ENCODE measurements around the gene LARP4. TPM values are rescaled to one million over a fixed set of nuclear protein-coding genes. Genes with fewer than 3 reads are reported as not detected.

Gene LARP4
- total RNA-seq, 3 donors from 2014 or later (not counting 1 experiment from before 2014, with no cell fraction given): 25.1 to 41.1 (median 35.3) TPM

DNA sequence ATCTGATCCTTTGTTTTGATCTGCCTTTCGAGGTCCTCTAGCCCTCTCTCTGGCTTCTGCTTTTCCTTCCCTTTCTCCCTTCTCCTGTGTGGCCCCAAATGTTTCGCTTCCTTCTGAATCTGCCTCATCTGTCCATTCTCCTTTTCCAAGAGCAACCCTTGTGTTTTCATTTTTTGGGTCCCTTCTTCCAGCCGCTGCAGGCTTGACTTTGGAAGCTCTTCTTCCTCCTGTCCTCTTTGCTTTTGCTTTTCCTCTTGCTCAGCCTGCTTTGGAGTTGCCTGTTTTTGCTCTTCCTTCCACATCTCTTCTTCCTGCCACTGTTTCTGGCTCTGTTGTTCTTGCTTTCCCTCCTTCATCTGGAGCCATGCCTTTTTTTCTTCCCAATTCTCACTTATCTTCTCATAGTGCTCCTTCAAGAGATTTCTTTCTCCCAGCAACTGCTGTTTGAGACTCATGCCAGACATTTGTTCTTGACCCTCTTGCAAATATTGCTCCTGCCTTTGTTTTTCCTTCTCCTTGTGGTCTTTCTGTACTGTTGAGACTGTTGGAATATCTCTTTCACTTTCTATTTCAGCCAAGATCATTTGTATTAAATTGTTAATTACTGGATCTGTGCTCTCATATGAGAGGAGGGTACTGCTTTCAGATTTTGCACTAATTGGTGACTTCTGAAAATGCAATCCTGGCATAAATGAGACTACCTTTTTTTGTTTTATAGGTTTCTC, 46.7 kb upstream of the LARP4 start:
- Histone ChIP-seq H3K27ac (ENCODE audit: low read length) (no peak overlapping the region), H3K36me3 (ENCODE audit: control insufficient read depth, insufficient read depth, low read length) (no peaks in the 10 kb centered on the region), H3K4me1 (ENCODE audit: control insufficient read depth, insufficient read depth, low read length) (no peaks in the 10 kb centered on the region), H3K9me3 (ENCODE audit: control insufficient read depth, insufficient read depth, low read length) (no peaks in the 10 kb centered on the region), H3K27me3 (ENCODE audit: control insufficient read depth, insufficient read depth, low read length) (no peaks in the 10 kb centered on the region), H3K4me3 (ENCODE audit: low read length) (no peak overlapping the region)
- DNase-seq (no peak), ATAC-seq (no peak)
- Mint-ChIP-seq H3K4me3 (no peak overlapping the region), H3K9me3 (no peaks in the 10 kb centered on the region), H3K27ac (no peak overlapping the region), H3K4me1 (no peaks in the 10 kb centered on the region), H3K36me3 (no peaks in the 10 kb centered on the region), H3K27me3 (ENCODE audit: low read depth in 2 of 2) (no peaks in the 10 kb centered on the region)
- WGBS (ENCODE audit: insufficient coverage): 87% methylated on average over 3 of the region's 3 CpGs
- TF ChIP-seq, protein P1, sequence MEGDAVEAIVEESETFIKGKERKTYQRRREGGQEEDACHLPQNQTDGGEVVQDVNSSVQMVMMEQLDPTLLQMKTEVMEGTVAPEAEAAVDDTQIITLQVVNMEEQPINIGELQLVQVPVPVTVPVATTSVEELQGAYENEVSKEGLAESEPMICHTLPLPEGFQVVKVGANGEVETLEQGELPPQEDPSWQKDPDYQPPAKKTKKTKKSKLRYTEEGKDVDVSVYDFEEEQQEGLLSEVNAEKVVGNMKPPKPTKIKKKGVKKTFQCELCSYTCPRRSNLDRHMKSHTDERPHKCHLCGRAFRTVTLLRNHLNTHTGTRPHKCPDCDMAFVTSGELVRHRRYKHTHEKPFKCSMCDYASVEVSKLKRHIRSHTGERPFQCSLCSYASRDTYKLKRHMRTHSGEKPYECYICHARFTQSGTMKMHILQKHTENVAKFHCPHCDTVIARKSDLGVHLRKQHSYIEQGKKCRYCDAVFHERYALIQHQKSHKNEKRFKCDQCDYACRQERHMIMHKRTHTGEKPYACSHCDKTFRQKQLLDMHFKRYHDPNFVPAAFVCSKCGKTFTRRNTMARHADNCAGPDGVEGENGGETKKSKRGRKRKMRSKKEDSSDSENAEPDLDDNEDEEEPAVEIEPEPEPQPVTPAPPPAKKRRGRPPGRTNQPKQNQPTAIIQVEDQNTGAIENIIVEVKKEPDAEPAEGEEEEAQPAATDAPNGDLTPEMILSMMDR (IDR thresholded peaks at IDR 0.05): no peak
- intact Hi-C loops (cut with micrococcal nuclease): no loop called here

DNA sequence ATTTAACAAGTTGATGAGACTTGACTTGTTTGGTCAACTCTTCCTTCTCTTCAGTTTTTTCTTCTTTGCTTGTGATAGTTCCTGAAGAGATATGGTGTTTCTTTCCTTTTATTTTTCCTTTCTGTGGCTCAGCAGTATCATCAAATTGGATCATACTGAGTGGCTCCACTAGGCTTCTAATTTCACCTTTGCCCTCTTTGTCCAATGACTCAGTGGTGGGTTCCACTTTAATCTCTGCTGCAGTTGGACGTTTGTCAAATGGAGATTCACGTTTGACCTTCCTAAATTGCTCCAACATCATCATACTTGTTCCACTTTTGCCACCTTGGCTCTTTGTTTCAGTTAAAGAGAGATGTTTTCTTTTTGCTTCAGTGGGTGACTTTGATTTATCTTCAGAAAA, 45.8 kb upstream of the LARP4 start:
- H3K9me3 ChIP-seq (ENCODE audit: control insufficient read depth, insufficient read depth, low read length): no peaks in the 10 kb centered on the region
- no peaks in the 10 kb centered on the region for H3K27me3 ChIP-seq (ENCODE audit: control insufficient read depth, insufficient read depth, low read length)
- TF ChIP-seq, protein P1 (IDR thresholded peaks at IDR 0.05): no peak
- H3K4me3 Mint-ChIP-seq: no peak overlapping the region
- no peak overlapping the region for H3K27ac ChIP-seq (ENCODE audit: low read length)
- intact Hi-C loops (cut with micrococcal nuclease): no loop called here
- ATAC-seq (no peak), DNase-seq (no peak)
- H3K36me3 Mint-ChIP-seq: no peaks in the 10 kb centered on the region
- no peaks in the 10 kb centered on the region for H3K36me3 ChIP-seq (ENCODE audit: control insufficient read depth, insufficient read depth, low read length)
- no peaks in the 10 kb centered on the region for H3K4me1 ChIP-seq (ENCODE audit: control insufficient read depth, insufficient read depth, low read length)
- H3K27ac Mint-ChIP-seq: no peak overlapping the region
- 100% methylated on average over 2 of the region's 2 CpGs for WGBS (ENCODE audit: insufficient coverage)
- H3K4me3 ChIP-seq (ENCODE audit: low read length): no peak overlapping the region
- no peaks in the 10 kb centered on the region for H3K9me3 Mint-ChIP-seq
- H3K4me1 Mint-ChIP-seq: no peaks in the 10 kb centered on the region
- no peaks in the 10 kb centered on the region for H3K27me3 Mint-ChIP-seq (ENCODE audit: low read depth in 2 of 2)

DNA sequence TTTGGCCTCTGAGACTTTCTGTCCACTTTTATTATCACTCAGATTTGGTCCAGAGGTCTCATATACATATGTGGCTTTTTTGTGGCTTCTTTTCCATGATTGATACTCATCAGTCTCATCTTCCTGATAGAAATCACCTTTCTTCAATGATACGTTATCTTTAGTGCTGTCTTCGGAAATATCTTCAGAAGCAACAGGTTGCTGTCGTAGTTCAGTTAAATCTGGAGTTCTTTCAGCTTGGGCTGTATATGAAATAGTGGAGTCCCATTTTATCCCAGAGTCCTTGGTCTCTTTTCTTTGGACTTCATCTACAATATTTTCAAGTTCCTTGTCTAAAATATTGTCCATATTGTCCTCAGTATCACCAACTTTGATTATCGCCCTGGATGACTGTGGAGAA, 45.3 kb upstream of the LARP4 start:
- Mint-ChIP-seq H3K4me1 (no peaks in the 10 kb centered on the region), H3K36me3 (no peaks in the 10 kb centered on the region), H3K27ac (no peak overlapping the region), H3K27me3 (ENCODE audit: low read depth in 2 of 2) (no peaks in the 10 kb centered on the region), H3K4me3 (no peak overlapping the region), H3K9me3 (no peaks in the 10 kb centered on the region)
- Histone ChIP-seq H3K4me3 (ENCODE audit: low read length) (no peak overlapping the region), H3K36me3 (ENCODE audit: control insufficient read depth, insufficient read depth, low read length) (no peaks in the 10 kb centered on the region), H3K27ac (ENCODE audit: low read length) (no peak overlapping the region), H3K4me1 (ENCODE audit: control insufficient read depth, insufficient read depth, low read length) (no peaks in the 10 kb centered on the region), H3K27me3 (ENCODE audit: control insufficient read depth, insufficient read depth, low read length) (no peaks in the 10 kb centered on the region), H3K9me3 (ENCODE audit: control insufficient read depth, insufficient read depth, low read length) (no peaks in the 10 kb centered on the region)
- WGBS (ENCODE audit: insufficient coverage): 100% methylated on average over 4 of the region's 4 CpGs
- TF ChIP-seq, protein P1 (IDR thresholded peaks at IDR 0.05): no peak
- ATAC-seq (no peak), DNase-seq (no peak)
- intact Hi-C loops (cut with micrococcal nuclease): no loop called here

DNA sequence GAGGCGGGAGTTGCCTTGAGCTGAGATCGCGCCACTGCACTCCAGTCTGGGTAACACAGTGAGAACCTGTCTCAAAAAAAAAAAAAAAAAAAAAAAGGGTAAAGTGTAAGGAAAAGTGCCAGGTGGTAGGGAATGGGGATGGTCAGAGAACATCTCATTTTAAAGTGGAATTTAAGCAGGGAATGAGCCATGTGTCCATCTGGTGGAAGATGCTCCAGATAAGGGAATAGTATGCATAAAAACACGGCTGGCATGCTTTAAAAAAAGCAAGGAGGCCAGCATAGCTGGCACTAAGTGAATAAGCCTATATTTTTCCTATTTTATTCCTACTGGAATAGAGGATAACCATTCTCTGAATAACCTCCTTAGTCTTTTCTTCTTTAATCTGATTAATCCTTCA, 38.0 kb upstream of the LARP4 start:
- no peak for DNase-seq
- Histone ChIP-seq H3K27ac (ENCODE audit: low read length) (no peak overlapping the region), H3K4me1 (ENCODE audit: control insufficient read depth, insufficient read depth, low read length) (no peaks in the 10 kb centered on the region), H3K27me3 (ENCODE audit: control insufficient read depth, insufficient read depth, low read length) (peaks cover 2% of the 10 kb centered on the region), H3K4me3 (ENCODE audit: low read length) (no peak overlapping the region), H3K36me3 (ENCODE audit: control insufficient read depth, insufficient read depth, low read length) (no peaks in the 10 kb centered on the region), H3K9me3 (ENCODE audit: control insufficient read depth, insufficient read depth, low read length) (no peaks in the 10 kb centered on the region)
- Mint-ChIP-seq H3K27ac (no peak overlapping the region), H3K9me3 (no peaks in the 10 kb centered on the region), H3K27me3 (ENCODE audit: low read depth in 2 of 2) (peaks cover 4 to 7% of the 10 kb centered on the region in 2 donors), H3K4me1 (no peaks in the 10 kb centered on the region), H3K4me3 (no peak overlapping the region), H3K36me3 (no peaks in the 10 kb centered on the region)
- WGBS (ENCODE audit: insufficient coverage): 91% methylated on average over 4 of the region's 4 CpGs
- intact Hi-C loops (cut with micrococcal nuclease): no loop called here
- TF ChIP-seq, protein P1 (IDR thresholded peaks at IDR 0.05): no peak
- ATAC-seq: no peak

Data from natural killer cell (primary cell).